KBM-7 (cell line): ENCODE results near the gene RSPH1.

Experiments
- DNase-seq: peaks from one replicate; pipeline ENCODE4 v3.0.0-alpha.2; 2015
- in situ Hi-C: fragments of 300-500 bp; cut with MboI; formaldehyde crosslinking; loops from 2 replicates; pipeline ENCODE4 v1.14.3; 2020; ENCODE audit warnings: low sequenced_read_pairs, low pct_unique_long_range_greater_than_20kb, mixed read lengths

Gene RSPH1

DNA sequence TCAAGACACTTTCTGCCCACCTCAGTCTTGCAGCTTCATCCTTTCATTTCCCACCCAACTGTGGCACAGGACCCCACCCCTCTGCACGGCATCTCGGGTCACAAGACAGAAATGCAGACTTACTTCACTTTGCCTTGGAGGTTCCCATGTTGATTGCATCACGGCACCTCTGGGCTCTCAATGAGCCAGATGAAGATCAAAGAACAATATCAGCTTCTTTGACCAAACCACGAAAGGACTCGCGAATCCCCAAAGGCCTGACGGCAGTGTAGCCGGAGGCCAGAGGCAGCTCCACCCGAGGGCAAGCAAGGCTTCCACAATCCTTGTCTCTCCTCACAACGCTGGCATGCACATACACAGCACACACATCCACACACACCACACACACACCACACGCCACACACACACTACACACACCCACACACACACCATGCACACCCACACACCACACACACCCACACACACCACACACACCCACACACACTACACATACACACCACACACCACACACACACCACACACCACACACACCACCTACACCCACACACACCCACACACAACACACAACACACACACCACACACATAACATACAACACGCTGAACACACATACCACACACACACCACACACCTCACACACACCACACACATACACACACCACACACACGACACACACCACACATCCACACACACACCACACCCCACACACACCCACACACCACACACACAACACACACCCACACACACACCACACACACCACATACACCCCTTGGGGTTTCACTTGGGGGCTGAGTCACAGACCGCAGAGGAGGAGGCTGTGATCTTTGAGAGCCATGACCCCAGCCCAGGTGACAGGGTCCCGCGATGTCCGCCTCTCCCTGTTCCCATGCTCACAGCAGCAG lies 56.5 kb downstream of the RSPH1 start:
- DNase-seq, result no peak
- in situ Hi-C loops, result loop anchor here (25.0 kb wide), 1 partner anchor 277 kb away; no protein-coding TSS in a partner anchor

DNA sequence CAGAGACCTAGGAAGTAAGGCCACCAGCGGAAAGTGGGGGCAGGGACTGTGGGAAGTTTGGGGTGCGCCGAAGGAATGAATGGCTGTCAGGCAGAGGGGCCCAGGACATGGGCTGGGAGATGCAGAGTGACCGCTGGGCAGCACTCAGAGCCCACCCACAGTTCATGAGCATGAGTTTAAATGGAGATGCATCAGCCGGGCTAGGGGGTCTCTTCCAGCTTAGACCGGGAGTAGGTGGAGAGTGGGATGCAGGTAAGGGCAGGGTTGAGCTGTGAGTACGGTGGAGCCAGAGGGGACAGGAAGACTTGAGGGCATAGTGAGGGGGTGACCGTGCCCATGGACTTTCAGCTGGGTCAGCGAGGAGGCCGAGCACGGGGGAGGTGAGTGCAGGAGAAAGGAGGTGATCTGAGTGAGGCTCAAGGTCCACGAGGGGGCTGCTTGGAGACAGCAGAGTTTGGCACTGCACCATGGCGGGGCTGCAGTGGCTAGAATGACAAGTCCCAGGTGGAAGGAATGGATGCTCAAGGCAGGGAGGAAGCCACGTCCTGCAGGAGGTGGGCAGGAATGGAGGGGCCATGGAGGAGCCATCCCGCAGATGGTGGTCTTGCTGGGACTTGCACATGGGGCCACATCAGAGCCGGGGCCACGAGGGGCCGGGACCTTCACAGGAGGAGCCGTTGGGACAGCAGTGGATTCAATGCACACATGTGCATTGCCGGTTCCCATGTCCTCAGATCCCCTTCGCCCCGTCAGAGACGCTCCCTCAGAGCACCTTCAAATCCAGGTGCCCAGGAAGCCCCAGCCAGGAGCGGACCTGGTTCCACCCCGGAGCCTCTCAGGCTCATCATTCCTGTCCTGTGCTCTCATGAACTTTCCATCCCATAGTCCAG lies 57.5 kb downstream of the RSPH1 start:
- no peak for DNase-seq
- in situ Hi-C loops, result loop anchor here (25.0 kb wide), 1 partner anchor 276 kb away; no protein-coding TSS in a partner anchor

DNA sequence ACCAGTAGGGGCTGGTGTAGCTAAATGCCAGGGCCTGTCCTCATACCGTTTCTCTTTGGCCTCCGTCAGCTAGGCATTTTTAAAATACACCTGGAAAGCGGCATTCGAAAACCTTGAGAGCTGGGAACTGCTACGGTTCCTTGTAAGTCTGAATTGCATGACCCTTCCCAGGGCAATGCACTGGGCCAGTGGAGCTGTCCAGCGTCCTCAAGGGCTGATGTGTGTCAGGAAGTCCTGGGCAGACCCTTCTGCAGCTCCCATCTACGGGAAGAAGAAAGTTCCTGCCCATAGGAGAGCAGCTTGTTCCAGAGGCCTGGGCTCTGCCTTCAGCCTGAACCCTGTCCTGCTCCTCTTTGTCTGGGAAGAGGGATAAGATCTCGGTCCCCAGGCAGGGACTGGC lies 58.2 kb downstream of the RSPH1 start:
- DNase-seq, result no peak
- in situ Hi-C loops, result loop anchor here (25.0 kb wide), 1 partner anchor 275 kb away; no protein-coding TSS in a partner anchor

DNA sequence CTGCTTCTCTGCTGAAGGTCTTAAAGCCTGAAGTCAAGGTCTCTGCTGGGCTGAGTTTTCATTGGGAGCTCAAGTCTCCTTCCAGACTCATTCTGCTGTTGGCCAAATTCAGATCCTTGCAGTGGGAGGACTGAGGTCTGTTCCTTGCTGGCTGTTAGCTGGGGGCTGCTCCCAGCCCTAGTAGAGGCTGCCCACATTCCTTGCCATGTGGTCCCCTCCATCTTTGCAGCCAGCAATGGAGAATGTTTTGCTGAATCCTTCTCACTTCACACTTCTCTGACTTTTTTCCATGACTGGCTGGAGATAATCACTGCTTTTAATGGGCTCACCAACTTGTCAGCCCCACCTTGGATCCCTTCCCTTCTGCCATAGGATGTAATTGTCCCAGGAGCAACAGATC lies 59.1 kb downstream of the RSPH1 start:
- in situ Hi-C loops, result loop anchor here (25.0 kb wide), 1 partner anchor 275 kb away; no protein-coding TSS in a partner anchor

DNA sequence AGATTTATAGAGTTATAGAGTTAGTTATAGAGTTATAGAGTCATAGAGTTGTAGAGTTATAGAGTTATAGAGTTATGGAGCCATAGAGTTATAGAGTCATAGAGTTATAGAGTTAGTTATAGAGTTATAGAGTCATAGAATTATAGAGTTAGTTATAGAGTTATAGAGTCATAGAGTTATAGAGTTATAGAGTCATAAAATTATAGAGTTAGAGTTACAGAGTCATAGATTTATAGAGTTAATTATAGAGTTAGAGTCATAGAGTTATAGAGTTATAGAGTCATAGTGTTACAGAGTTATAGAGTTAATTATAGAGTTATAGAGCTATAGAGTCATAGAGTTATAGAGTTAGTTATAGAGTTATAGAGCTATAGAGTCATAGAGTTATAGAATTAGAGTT lies 60.2 kb downstream of the RSPH1 start:
- in situ Hi-C loops, result loop anchor here (25.0 kb wide), 1 partner anchor 274 kb away; no protein-coding TSS in a partner anchor
- DNase-seq, result no peak

More for the DNA sequence above, 59.1 kb downstream of the RSPH1 start:
- no peak for DNase-seq

DNA sequence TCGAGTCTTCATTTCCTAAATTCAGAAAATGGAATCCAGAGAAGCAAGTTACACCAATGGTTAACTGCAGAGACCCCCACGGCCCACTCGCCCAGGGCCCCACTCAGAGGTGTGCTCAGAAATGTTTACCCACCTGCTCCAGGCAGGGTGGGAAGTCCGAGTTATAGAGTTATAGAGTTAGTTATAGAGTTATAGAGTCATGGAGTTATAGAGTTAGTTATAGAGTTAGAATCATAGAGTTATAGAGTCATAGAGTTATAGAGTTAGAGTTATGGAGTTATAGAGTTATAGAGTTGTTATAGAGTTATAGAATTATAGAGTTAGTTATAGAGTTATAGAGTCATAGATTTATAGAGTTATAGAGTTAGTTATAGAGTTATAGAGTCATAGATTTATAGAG lies 60.6 kb downstream of the RSPH1 start:
- in situ Hi-C loops, result loop anchor here (25.0 kb wide), 1 partner anchor 273 kb away; no protein-coding TSS in a partner anchor
- DNase-seq, result no peak

DNA sequence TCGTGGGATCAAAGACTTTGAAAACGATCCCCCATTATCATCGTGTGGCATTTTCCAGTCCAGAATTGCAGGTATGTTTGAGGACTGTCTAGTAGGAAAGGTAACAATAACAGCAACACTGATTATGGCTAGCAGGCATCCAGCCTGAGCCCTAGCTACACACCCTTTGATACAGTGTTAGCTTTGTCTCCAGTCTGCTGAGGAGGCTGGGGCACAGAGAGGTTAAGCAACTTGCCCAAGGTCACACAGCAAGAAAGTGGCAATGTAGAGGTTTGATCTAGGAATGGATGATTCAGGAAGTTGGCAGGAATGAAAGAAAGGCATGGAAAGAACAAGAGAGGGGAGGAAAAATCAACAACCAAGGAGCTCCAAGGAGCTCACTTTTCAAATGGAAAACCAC lies 61.1 kb downstream of the RSPH1 start:
- no peak for DNase-seq
- in situ Hi-C loops, result loop anchor here (25.0 kb wide), 1 partner anchor 273 kb away; no protein-coding TSS in a partner anchor

DNA sequence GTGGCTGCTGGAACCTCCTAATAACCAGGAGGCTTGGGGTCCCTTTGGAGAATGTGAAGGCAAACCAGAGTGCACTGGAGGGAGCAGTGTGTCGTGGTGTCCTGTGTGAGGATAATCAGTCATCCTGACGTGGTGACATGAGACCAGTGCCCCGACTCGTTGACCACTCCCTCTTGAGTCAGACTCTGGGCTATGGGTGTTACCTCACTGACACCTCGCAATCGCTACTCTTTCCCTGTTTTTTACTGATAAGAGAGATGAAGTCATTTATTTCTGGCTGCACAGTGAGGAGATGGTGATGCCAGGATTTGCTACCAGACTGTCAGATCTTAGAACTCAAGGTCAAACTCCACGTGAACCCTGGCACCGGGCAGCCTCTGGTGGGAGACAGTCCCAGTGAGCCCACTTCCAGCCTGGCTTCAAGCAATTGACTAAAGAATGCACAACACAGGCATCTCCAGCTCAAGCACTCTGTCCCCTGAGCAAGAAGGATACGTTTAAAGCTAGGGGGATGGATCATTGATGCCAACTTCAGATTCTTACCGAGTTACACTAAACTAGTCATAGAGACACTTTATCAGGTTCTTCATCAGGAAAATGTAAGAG lies 62.0 kb downstream of the RSPH1 start:
- no peak for DNase-seq
- in situ Hi-C loops, result loop anchor here (25.0 kb wide), 1 partner anchor 272 kb away; no protein-coding TSS in a partner anchor

DNA sequence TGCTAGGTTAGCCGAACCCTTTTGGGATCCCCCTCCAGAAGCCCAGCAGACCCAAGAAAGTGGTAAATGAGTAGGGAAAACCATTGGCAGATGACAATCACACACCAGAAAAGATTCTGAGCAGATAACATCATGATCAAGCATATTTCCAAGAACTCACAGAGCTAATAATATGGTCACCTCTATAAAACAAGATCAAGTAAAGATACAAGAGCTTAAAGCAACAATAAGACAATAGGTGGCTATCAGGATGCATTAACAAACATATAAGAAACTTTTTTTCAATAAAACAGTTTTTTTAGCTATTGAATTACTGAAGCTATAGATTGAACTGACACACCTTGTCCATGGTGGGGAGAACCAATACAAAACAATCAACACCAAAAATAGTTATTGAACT lies 63.3 kb downstream of the RSPH1 start:
- no peak for DNase-seq
- in situ Hi-C loops, result loop anchor here (25.0 kb wide), 1 partner anchor 270 kb away; no protein-coding TSS in a partner anchor

DNA sequence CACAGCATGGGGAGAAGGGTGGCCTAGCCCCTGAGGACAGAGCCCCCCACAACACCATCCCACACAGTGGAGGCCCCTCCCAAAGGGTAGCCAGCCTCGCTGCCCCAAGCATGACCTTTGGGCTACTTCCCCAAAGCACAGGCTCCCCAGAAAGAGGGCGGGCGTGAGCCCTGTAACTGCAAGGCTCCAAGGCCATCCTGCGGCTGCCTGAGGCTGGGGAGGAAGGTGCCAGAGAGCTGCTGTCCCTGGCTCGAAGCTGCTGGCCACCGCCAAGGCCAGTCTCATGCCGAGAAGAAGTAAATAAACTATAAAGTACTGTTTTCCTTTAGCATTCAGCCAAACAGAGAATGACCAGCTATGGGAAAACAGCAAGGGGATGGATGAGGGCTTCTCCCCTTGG lies 64.8 kb downstream of the RSPH1 start:
- in situ Hi-C loops, result loop anchor here (25.0 kb wide), 1 partner anchor 269 kb away; no protein-coding TSS in a partner anchor
- no peak for DNase-seq

DNA sequence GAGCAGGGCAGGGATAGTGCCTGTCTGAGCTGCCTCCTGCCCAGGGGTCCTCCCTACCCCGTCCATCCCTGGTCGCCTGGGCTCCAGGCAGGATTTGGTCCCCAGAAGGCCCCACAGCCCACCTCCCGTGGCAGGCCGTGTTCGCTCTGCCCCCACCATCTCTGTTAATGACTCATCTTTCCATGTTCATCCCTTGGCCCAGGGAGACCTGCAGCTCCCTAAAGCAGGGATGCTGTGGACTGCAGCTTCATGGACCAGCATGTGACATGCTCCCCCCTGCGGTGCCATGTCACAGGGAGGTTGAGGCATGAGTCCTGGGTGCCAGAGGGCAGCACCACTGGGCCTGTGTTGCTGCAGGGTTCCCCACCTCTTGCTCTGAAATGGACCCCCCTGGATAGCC lies 65.5 kb downstream of the RSPH1 start:
- in situ Hi-C loops, result loop anchor here (25.0 kb wide), 1 partner anchor 268 kb away; no protein-coding TSS in a partner anchor
- DNase-seq, result no peak

DNA sequence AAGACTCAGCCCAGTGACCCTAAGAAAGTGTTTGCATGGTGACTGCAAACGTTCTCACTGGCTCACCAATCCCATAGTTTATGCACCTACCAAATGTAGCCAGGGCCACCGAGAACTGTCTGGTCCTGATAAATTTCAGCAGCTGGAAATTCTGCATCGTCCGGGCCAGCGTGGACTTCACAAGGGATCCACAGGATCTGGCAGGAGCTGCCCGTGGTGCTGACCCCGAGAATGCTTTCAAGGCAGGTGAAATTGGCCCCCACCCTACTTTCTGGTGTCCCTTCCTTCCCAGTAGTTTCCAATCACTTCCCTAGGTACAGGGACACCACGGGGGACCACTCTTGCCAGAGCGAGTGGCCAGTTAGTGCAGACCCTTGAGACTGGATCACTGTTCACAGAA lies 66.2 kb downstream of the RSPH1 start:
- no peak for DNase-seq

DNA sequence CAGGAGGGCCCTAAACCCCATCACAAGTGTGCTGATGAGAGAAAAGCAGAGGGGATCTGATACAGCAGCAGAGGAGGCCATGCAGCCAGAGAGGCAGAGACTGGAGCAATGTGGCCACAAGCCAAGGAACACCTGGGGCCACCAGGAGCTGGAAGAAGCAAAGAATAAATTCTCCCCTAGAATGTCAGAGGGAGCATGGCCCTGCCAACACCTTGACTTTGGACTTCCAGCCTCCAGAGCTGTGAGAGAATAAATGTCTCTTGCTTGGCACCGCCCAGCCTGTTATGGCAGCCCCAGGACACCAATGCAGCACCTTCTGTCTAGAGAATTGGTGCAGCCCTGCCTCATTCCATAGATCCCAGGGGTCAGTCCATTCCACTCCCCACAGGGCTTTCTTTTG lies 67.0 kb downstream of the RSPH1 start:
- no peak for DNase-seq
- in situ Hi-C loops, result loop anchor here (25.0 kb wide), 1 partner anchor 267 kb away; no protein-coding TSS in a partner anchor

More for the DNA sequence above, 66.2 kb downstream of the RSPH1 start:
- in situ Hi-C loops, result loop anchor here (25.0 kb wide), 1 partner anchor 268 kb away; no protein-coding TSS in a partner anchor

DNA sequence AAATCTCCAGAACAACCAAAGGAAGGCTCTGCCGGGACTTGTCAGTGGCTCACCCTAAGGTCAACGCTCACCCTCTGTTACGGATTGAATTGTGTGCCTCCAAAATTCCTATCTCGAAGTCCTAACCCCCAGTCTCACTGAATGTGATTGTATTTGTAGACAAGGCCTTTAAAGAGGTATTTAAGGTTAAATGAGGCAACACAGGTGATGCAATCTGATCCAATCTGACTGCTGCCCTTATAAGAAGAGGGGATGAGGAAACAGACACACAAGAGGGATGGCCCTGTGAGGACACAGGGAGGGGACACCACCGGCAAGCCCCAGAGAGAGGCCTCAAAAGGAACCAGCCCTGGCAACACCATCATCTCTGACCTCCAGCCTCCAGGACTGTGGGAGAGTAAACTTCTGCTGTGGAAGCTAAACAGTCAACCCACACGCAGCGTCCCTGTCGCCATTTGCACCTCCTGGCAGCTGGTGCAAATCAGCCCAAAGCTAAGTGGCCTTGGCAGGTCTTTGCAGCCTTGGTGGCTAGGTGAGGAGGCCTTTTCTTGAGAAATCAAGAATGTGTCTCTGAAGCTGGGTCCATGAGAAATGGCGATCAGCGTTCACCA lies 68.1 kb downstream of the RSPH1 start:
- in situ Hi-C loops, result loop anchor here (25.0 kb wide), 1 partner anchor 266 kb away; no protein-coding TSS in a partner anchor
- no peak for DNase-seq

DNA sequence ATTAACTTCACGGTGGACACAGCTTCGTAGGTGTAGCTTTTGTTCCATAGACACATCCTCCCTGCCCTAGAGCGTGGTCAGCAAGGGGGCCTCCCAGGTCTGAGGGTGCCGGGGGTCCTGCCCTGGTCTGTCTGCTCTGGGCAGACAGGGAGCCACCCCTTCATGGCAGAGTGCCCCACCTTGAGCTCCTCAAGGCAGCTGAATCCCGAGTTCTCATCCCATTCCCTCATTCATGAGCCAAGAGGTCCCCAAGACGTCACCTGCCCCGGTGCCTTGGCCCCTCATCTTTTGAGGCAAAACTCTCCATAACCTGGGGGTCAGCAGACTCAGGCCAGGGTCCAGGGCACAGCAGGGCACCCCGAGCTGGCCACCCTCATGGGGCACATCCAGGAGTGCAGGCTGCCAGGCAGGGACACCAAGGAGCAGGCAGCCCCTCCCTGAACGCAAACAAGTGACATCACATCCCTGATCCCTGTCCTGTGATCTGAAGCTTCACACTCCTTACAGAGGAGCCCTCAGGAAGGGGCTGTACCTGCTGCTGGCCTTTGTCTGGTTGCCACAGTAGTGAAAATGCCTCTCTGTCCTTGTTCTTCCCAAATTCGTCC lies 69.0 kb downstream of the RSPH1 start:
- no peak for DNase-seq
- in situ Hi-C loops, result loop anchor here (25.0 kb wide), 1 partner anchor 265 kb away; no protein-coding TSS in a partner anchor

DNA sequence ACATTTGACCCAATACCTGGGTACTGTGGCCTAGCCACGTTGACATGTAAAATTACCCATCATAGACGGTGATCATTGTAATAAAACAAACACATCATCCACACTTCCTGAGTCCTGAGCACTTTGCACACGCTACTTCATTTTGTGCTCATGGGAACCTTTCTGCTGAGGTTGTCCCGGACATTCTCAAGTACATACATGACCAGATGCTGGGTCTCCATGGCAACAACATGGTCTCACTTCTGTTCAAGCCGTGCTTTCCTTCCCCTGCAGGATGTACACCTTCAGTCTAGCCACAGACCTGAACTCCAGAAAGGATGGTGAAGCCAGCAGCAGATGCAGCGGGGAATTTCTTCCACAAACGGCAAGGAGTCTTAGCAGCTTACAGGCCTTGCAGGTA lies 69.6 kb downstream of the RSPH1 start:
- in situ Hi-C loops, result loop anchor here (25.0 kb wide), 1 partner anchor 264 kb away; no protein-coding TSS in a partner anchor
- no peak for DNase-seq

DNA sequence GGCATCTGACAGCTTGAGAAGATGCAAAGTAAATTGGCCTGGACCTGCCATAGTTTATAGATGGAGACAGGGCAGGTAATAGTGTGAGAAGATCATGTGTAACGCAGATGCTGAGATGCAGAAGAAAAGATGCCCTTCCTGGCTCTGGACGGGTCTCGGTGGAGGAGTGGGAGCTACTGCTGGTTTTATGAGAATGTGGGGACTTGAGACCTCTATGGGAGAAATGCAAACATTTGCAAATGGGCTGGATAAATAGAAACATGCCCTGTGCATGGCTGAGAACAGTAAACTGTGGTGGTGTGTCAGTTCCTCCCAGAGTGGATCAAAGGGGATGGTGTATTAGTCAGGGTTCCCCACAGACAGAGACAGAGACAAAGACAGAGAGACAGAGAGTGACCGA lies 70.4 kb downstream of the RSPH1 start:
- in situ Hi-C loops, result loop anchor here (25.0 kb wide), 1 partner anchor 263 kb away; no protein-coding TSS in a partner anchor
- no peak for DNase-seq
